Measurements from ENCODE around the gene CCDC149.
"Not testable (repeated sequence)": the region's sequence is repeated elsewhere in the genome, so short reads cannot be mapped to it uniquely, and the experiment has no call there.

CCDC149 gene

GRCh38 chr4:24915121-24915922 is 2.5 kb upstream of the CCDC149 start:
- DNase-seq: no peak

GRCh38 chr4:24914460-24914859 is 1.6 kb upstream of the CCDC149 start:
- DNase-seq: no peak

- DNase-seq: no peak
These were observed 260 bp upstream of the CCDC149 start for GRCh38 chr4:24913119-24913485.

GRCh38 chr4:24910499-24910898 is 2.3 kb downstream of the CCDC149 start:
- no peak for DNase-seq

- DNase-seq: not testable (repeated sequence)
These were observed 3.2 kb downstream of the CCDC149 start for GRCh38 chr4:24909606-24910005.

- DNase-seq: no peak
These were observed 15.2 kb downstream of the CCDC149 start for GRCh38 chr4:24897639-24898038.

- no peak for DNase-seq
These were observed 15.9 kb downstream of the CCDC149 start for GRCh38 chr4:24896977-24897376.

GRCh38 chr4:24896056-24896455 is 16.8 kb downstream of the CCDC149 start:
- DNase-seq: no peak

GRCh38 chr4:24895461-24895860 is 17.4 kb downstream of the CCDC149 start:
- no peak for DNase-seq

- DNase-seq: no peak
These were observed 18.0 kb downstream of the CCDC149 start for GRCh38 chr4:24894846-24895245.

GRCh38 chr4:24894243-24894642 is 18.6 kb downstream of the CCDC149 start:
- DNase-seq: no peak

- no peak for DNase-seq
These were observed 20.1 kb downstream of the CCDC149 start for GRCh38 chr4:24892778-24893177.

- DNase-seq: no peak
These were observed 20.6 kb downstream of the CCDC149 start for GRCh38 chr4:24892278-24892677.

- no peak for DNase-seq
These were observed 22.2 kb downstream of the CCDC149 start for GRCh38 chr4:24890561-24891126.

- no peak for DNase-seq
These were observed 22.9 kb downstream of the CCDC149 start for GRCh38 chr4:24889991-24890390.

- no peak for DNase-seq
These were observed 24.1 kb downstream of the CCDC149 start for GRCh38 chr4:24888475-24889344.

- DNase-seq: no peak
These were observed 24.9 kb downstream of the CCDC149 start for GRCh38 chr4:24887881-24888430.

GRCh38 chr4:24886596-24886995 is 26.2 kb downstream of the CCDC149 start:
- no peak for DNase-seq

GRCh38 chr4:24885342-24885741 is 27.5 kb downstream of the CCDC149 start:
- no peak for DNase-seq

- no peak for DNase-seq
These were observed 27.9 kb downstream of the CCDC149 start for GRCh38 chr4:24884902-24885301.

- no peak for DNase-seq
These were observed 31.2 kb downstream of the CCDC149 start for GRCh38 chr4:24881508-24882196.

- no peak for DNase-seq
These were observed 32.7 kb downstream of the CCDC149 start for GRCh38 chr4:24880186-24880585.

- no peak for DNase-seq
These were observed 34.2 kb downstream of the CCDC149 start for GRCh38 chr4:24878636-24879016.

Data from SHP77 treated with DMSO at 0.1 percent for 48 hours (cell line).